ENCODE results near the gene FRY.

The FRY gene

DNA sequence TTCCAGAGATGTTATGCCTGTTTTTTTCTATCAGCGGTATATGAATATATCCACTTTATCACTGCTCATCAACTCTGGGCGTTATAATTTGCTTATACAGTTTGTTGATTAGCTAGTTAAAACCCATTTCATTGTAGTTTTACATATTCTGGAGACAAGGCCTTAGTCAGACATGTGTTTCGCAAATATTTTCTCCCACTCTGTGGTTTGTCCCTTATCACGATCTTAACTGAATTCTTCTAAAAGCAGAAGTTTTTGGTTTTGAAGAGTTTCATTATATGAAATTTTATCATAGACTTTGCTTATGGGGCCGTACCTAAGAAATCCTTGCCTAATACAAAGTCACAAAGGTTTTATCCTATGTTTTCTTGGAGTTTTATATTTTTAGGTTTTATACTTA, 84.6 kb downstream of the FRY start:
- H3K36me3 ChIP-seq (ENCODE audit: control insufficient read depth, insufficient read depth, low read length, severe bottlenecking) = no peaks in the 10 kb centered on the region
- no peak for DNase-seq (ENCODE audit: low read depth)

GRCh38 chr13:32117001-32117400, 85.4 kb downstream of the FRY start:
- Histone ChIP-seq H3K27me3 (replicated peaks; ENCODE audit: control insufficient read depth, insufficient read depth, low read length) (no peaks in the 10 kb centered on the region), H3K9me3 (ENCODE audit: control insufficient read depth, low read length) (no peaks in the 10 kb centered on the region), H3K4me3 (ENCODE audit: low read length) (no peak overlapping the region), H3K36me3 (ENCODE audit: control insufficient read depth, insufficient read depth, low read length, severe bottlenecking) (no peaks in the 10 kb centered on the region), H3K9ac (ENCODE audit: low read length) (no peak overlapping the region), H3K4me1 (ENCODE audit: control insufficient read depth, insufficient read depth, low read length) (peaks cover 20% of the 10 kb centered on the region)
- no peak for DNase-seq (ENCODE audit: low read depth)

More for the DNA sequence above, 84.6 kb downstream of the FRY start:
- Histone ChIP-seq H3K4me3 (ENCODE audit: low read length) (no peak overlapping the region), H3K27me3 (replicated peaks; ENCODE audit: control insufficient read depth, insufficient read depth, low read length) (no peaks in the 10 kb centered on the region), H3K9ac (ENCODE audit: low read length) (no peak overlapping the region), H3K9me3 (ENCODE audit: control insufficient read depth, low read length) (no peaks in the 10 kb centered on the region), H3K4me1 (ENCODE audit: control insufficient read depth, insufficient read depth, low read length) (peaks cover 17% of the 10 kb centered on the region)

DNA sequence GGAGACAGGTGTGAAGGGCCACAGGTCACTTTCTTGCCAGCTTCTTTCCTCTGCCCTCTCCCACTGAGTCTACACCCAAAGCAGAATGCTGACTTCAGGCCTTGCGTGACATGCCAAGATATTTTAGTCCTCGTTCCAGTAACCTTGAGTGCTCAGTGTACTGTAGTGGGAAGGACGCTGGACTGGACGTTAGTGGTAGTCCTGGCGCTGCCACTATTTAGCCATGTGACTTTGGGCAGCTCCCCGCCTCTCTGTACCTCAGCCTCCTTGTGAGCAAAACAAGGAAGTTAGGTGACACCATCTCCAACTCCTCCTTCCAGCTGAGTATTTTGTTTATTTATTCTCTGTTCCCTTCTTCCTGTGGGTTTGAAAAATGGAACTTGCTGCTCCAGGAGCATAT, 86.1 kb downstream of the FRY start:
- no peaks in the 10 kb centered on the region for H3K36me3 ChIP-seq (ENCODE audit: control insufficient read depth, insufficient read depth, low read length, severe bottlenecking)
- no peaks in the 10 kb centered on the region for H3K9me3 ChIP-seq (ENCODE audit: control insufficient read depth, low read length)
- peaks cover 20% of the 10 kb centered on the region for H3K4me1 ChIP-seq (ENCODE audit: control insufficient read depth, insufficient read depth, low read length)
- no peaks in the 10 kb centered on the region for H3K27me3 ChIP-seq (replicated peaks; ENCODE audit: control insufficient read depth, insufficient read depth, low read length)
- H3K9ac ChIP-seq (ENCODE audit: low read length) = no peak overlapping the region
- DNase-seq (ENCODE audit: low read depth) = no peak
- H3K4me3 ChIP-seq (ENCODE audit: low read length) = no peak overlapping the region

DNA sequence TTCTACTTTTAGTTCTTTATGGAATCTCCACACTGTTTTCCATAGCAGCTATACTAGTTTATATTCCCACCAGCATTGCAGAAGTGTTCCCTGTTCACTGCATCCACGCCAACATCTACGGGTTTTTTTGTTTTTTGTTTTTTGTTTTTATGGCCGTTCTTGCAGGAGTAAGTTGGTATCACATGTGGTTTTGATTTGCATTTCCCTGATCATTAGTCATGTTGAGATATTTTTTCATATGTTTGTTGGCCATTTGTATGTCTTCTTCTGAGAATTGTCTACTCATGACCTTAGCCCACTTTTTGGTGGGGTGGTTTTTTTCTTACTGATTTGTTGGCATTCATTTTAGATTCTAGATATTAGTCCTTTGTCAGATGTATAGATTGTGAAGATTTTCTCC, 89.7 kb downstream of the FRY start:
- H3K4me3 ChIP-seq (ENCODE audit: low read length) = no peak overlapping the region
- H3K27me3 ChIP-seq (replicated peaks; ENCODE audit: control insufficient read depth, insufficient read depth, low read length) = no peaks in the 10 kb centered on the region
- peak; percentile 25 for DNase-seq (ENCODE audit: low read depth)
- H3K36me3 ChIP-seq (ENCODE audit: control insufficient read depth, insufficient read depth, low read length, severe bottlenecking) = no peaks in the 10 kb centered on the region
- H3K9ac ChIP-seq (ENCODE audit: low read length) = no peak overlapping the region
- H3K4me1 ChIP-seq (ENCODE audit: control insufficient read depth, insufficient read depth, low read length) = peaks cover 37% of the 10 kb centered on the region
- peaks cover 3% of the 10 kb centered on the region for H3K9me3 ChIP-seq (ENCODE audit: control insufficient read depth, low read length)

DNA sequence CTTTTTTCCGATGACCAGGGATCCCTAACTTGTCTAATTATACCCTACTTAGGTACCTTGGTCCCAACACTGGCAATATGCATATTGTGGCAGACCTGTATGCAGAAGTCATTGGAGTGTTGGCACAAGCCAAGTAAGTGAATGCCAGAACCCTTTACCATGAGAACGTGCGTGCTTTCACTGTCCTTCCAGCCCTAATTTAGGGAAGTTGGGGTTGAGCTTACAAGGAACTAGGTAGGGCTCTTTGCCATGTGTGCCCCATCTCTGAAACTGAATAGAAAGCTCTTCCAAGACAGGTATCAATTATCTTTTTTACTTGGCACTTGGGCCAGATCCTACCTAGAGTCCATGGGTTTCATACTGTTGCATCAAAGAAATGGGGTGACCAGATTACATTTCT, 93.2 kb downstream of the FRY start:
- Histone ChIP-seq H3K36me3 (ENCODE audit: control insufficient read depth, insufficient read depth, low read length, severe bottlenecking) (no peaks in the 10 kb centered on the region), H3K9ac (ENCODE audit: low read length) (peak overlapping the region; percentile 24), H3K9me3 (ENCODE audit: control insufficient read depth, low read length) (peaks cover 3% of the 10 kb centered on the region), H3K4me3 (ENCODE audit: low read length) (peak overlapping the region; percentile 6), H3K27me3 (replicated peaks; ENCODE audit: control insufficient read depth, insufficient read depth, low read length) (no peaks in the 10 kb centered on the region), H3K4me1 (ENCODE audit: control insufficient read depth, insufficient read depth, low read length) (peaks cover 32% of the 10 kb centered on the region)
- DNase-seq (ENCODE audit: low read depth) = no peak

DNA sequence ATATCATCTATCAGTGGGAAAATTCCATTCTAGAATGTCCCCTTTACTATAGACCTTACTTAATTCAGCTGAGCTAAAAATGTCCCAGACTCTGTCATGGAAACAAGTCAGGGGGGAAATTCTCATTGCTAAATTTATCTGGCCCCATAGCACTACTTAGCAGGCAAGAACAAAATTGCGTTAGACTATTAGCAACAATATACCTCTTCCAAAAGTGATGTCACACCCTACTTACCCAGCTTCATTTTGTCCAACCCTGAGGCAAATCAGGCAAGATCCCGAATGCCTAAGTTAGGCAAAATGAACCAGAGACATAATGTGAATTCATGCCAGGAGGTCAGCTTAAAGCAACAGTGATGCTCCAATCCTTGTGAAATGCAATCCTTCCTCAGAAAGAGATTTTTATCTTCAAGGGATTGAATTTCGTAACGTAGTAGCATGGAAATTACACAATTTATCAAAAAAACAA, 93.7 kb downstream of the FRY start:
- peaks cover 32% of the 10 kb centered on the region for H3K4me1 ChIP-seq (ENCODE audit: control insufficient read depth, insufficient read depth, low read length)
- H3K36me3 ChIP-seq (ENCODE audit: control insufficient read depth, insufficient read depth, low read length, severe bottlenecking) = no peaks in the 10 kb centered on the region
- no peaks in the 10 kb centered on the region for H3K27me3 ChIP-seq (replicated peaks; ENCODE audit: control insufficient read depth, insufficient read depth, low read length)
- peak; percentile 62 for DNase-seq (ENCODE audit: low read depth)
- peak overlapping the region; percentile 24 for H3K9ac ChIP-seq (ENCODE audit: low read length)
- H3K4me3 ChIP-seq (ENCODE audit: low read length) = peak overlapping the region; percentile 30
- H3K9me3 ChIP-seq (ENCODE audit: control insufficient read depth, low read length) = peaks cover 3% of the 10 kb centered on the region

- peak; percentile 3 for DNase-seq (ENCODE audit: low read depth)
- H3K27me3 ChIP-seq (replicated peaks; ENCODE audit: control insufficient read depth, insufficient read depth, low read length) = no peaks in the 10 kb centered on the region
- peaks cover 32% of the 10 kb centered on the region for H3K4me1 ChIP-seq (ENCODE audit: control insufficient read depth, insufficient read depth, low read length)
- H3K9ac ChIP-seq (ENCODE audit: low read length) = peak overlapping the region; percentile 62
- H3K36me3 ChIP-seq (ENCODE audit: control insufficient read depth, insufficient read depth, low read length, severe bottlenecking) = no peaks in the 10 kb centered on the region
- peaks cover 3% of the 10 kb centered on the region for H3K9me3 ChIP-seq (ENCODE audit: control insufficient read depth, low read length)
- peak overlapping the region; percentile 30 for H3K4me3 ChIP-seq (ENCODE audit: low read length)
Measured at GRCh38 chr13:32125751-32126150, 94.2 kb downstream of the FRY start.

DNA sequence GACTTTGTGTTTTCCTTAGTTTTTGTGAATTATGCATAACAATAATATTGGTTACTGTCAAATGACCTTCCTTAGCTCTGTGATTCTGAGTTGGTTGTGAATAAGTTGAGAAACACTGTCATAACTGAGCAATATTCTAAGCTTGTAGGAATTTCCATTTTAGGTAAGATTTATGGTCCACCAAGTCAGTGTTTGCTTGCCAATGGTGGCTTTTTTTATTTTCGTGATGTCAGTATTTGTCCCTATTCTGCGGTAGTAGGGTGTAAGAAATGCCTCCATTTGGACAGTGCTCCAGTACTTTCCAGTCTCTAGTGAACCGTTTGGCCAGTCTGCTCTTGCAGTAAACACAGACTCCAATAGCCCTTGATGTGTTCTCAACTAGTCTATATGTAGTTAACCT, 94.7 kb downstream of the FRY start:
- no peaks in the 10 kb centered on the region for H3K27me3 ChIP-seq (replicated peaks; ENCODE audit: control insufficient read depth, insufficient read depth, low read length)
- peak overlapping the region; percentile 30 for H3K4me3 ChIP-seq (ENCODE audit: low read length)
- H3K9ac ChIP-seq (ENCODE audit: low read length) = peak overlapping the region; percentile 62
- peaks cover 32% of the 10 kb centered on the region for H3K4me1 ChIP-seq (ENCODE audit: control insufficient read depth, insufficient read depth, low read length)
- no peaks in the 10 kb centered on the region for H3K36me3 ChIP-seq (ENCODE audit: control insufficient read depth, insufficient read depth, low read length, severe bottlenecking)
- no peak for DNase-seq (ENCODE audit: low read depth)
- H3K9me3 ChIP-seq (ENCODE audit: control insufficient read depth, low read length) = peaks cover 3% of the 10 kb centered on the region

DNA sequence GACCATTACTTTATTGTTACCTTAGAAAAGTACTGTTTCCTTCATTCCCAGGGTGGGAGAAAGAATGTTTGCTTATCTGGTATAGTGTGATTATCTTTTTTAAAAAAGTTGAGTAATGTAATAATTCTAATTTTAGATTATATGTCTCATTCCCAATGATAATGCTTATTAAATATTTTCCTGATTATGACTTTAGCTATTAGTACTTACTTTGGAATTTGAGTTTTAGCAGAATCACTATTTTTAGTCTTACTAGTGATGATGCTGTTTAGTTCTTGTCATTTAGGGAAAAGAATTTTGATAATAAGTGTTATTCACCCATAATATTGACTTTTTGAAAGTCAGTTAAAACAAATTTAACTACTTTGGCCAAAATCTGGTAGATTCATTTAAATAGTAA, 95.2 kb downstream of the FRY start:
- Histone ChIP-seq H3K4me1 (ENCODE audit: control insufficient read depth, insufficient read depth, low read length) (peaks cover 29% of the 10 kb centered on the region), H3K4me3 (ENCODE audit: low read length) (peak overlapping the region; percentile 30), H3K36me3 (ENCODE audit: control insufficient read depth, insufficient read depth, low read length, severe bottlenecking) (no peaks in the 10 kb centered on the region), H3K9me3 (ENCODE audit: control insufficient read depth, low read length) (peaks cover 3% of the 10 kb centered on the region), H3K27me3 (replicated peaks; ENCODE audit: control insufficient read depth, insufficient read depth, low read length) (no peaks in the 10 kb centered on the region), H3K9ac (ENCODE audit: low read length) (peak overlapping the region; percentile 62)
- no peak for DNase-seq (ENCODE audit: low read depth)

DNA sequence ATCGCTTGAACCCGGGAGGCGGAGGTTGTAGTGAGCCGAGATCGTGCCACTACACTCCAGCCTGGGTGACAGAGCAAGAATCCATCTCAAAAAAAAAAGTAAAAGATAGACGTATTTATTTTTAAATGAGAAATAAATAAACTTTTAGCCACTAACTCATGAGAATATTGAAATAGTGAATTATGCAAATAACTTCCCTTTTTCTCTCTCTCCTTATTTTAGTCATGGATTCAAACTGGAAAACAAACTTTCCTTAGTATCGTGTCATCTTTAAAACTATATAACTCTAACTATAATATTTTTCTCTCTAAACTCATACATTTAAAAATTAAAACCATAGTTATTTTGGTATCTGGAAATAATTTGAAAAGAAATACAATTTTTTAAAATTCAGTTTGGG, 96.1 kb downstream of the FRY start:
- no peak for DNase-seq (ENCODE audit: low read depth)
- Histone ChIP-seq H3K9ac (ENCODE audit: low read length) (no peak overlapping the region), H3K4me1 (ENCODE audit: control insufficient read depth, insufficient read depth, low read length) (peaks cover 29% of the 10 kb centered on the region), H3K9me3 (ENCODE audit: control insufficient read depth, low read length) (peaks cover 3% of the 10 kb centered on the region), H3K36me3 (ENCODE audit: control insufficient read depth, insufficient read depth, low read length, severe bottlenecking) (no peaks in the 10 kb centered on the region), H3K27me3 (replicated peaks; ENCODE audit: control insufficient read depth, insufficient read depth, low read length) (no peaks in the 10 kb centered on the region), H3K4me3 (ENCODE audit: low read length) (no peak overlapping the region)

GRCh38 chr13:32134241-32135055, 102.9 kb downstream of the FRY start:
- no peaks in the 10 kb centered on the region for H3K9me3 ChIP-seq (ENCODE audit: control insufficient read depth, low read length)
- H3K27me3 ChIP-seq (replicated peaks; ENCODE audit: control insufficient read depth, insufficient read depth, low read length) = no peaks in the 10 kb centered on the region
- peak; percentile 24 for DNase-seq (ENCODE audit: low read depth)
- H3K36me3 ChIP-seq (ENCODE audit: control insufficient read depth, insufficient read depth, low read length, severe bottlenecking) = no peaks in the 10 kb centered on the region
- H3K9ac ChIP-seq (ENCODE audit: low read length) = peak overlapping the region; percentile 2
- H3K4me3 ChIP-seq (ENCODE audit: low read length) = peak overlapping the region; percentile 0
- H3K4me1 ChIP-seq (ENCODE audit: control insufficient read depth, insufficient read depth, low read length) = peaks cover 35% of the 10 kb centered on the region

GRCh38 chr13:32135056-32135390, 103.4 kb downstream of the FRY start:
- Histone ChIP-seq H3K4me1 (ENCODE audit: control insufficient read depth, insufficient read depth, low read length) (peaks cover 35% of the 10 kb centered on the region), H3K9ac (ENCODE audit: low read length) (no peak overlapping the region), H3K27me3 (replicated peaks; ENCODE audit: control insufficient read depth, insufficient read depth, low read length) (no peaks in the 10 kb centered on the region), H3K9me3 (ENCODE audit: control insufficient read depth, low read length) (no peaks in the 10 kb centered on the region), H3K4me3 (ENCODE audit: low read length) (peak overlapping the region; percentile 0), H3K36me3 (ENCODE audit: control insufficient read depth, insufficient read depth, low read length, severe bottlenecking) (no peaks in the 10 kb centered on the region)
- peak; percentile 10 for DNase-seq (ENCODE audit: low read depth)

Measured in adipocyte (in vitro differentiated cells).